HCT116 (cell line): Measurements from ENCODE around the gene TANC1. TPM values are rescaled to one million over a fixed set of nuclear protein-coding genes. Genes with fewer than 3 reads are reported as not detected.

Source experiments
- ATAC-seq: fragments of 200-7000 bp; cut with Tn5 transposase; 2 replicates; pipeline ENCODE4 v1.9.1; 2020; ENCODE audit warnings: mild to moderate bottlenecking, moderate library complexity
- BruUV-seq: library from RNA; stranded (reverse); fragments of 400-500 nt; replicated peaks from 2 replicates; lab custom pipeline; 2021; lab: Mats Ljungman, UMichigan
- CTCF ChIA-PET: fragments of 300-600 bp; sonication (Branson Sonifier 250); formaldehyde crosslinking; loops from one replicate; lab custom pipeline; 2021; ENCODE audit warnings: antibody characterized with exemption; lab: Charles Lee
- POLR2A ChIA-PET: fragments of 300-600, 350-600 bp; sonication (Branson Sonifier 250); formaldehyde crosslinking; loops from one replicate; lab custom pipeline; 2021; ENCODE audit warnings: antibody characterized with exemption; lab: Charles Lee
- RAD21 ChIA-PET, 2 experiments: fragments of 300-600 bp; sonication (Branson Sonifier 250); formaldehyde crosslinking; loops; one replicate each; lab custom pipeline; 2023; ENCODE audit warnings: low total read pairs in 2 of 2; ENCODE audit not compliant: uncharacterized antibody in 2 of 2, unreplicated experiment in 2 of 2, low non-redundant PET in 1 of 2; lab: Charles Lee
- DNase-seq: peaks from one replicate; pipeline ENCODE4 v3.0.0-alpha.2; 2010; ENCODE audit warnings: low read depth, low spot score
- H2AFZ ChIP-seq: fragments of 200-600 bp; shearing (Covaris generic), sonication (generic); 2 replicates; pipeline ENCODE4 v1.6.1; 2017; ENCODE audit warnings: low read depth, mixed run types, mixed read lengths, antibody characterized with exemption, low read length; ENCODE audit not compliant: poor library complexity, severe bottlenecking
- H3K27ac ChIP-seq: 2 replicates; pipeline ENCODE4 v1.5.1; 2012; ENCODE audit warnings: low read depth, low read length
- H3K27me3 ChIP-seq: fragments of 200-600 bp; sonication (generic); 2 replicates; pipeline ENCODE4 v1.6.1; 2016; ENCODE audit warnings: mixed run types, low read length, mixed read lengths; ENCODE audit not compliant: insufficient read depth
- H3K36me3 ChIP-seq, 2 experiments: fragments of 200-500 bp in 1 of 2; fragments of 200-600 bp in 1 of 2; sonication (Bioruptor generic) in 1 of 2; sonication (generic) in 1 of 2; 2 replicates each; pipeline versions ENCODE4 v1.5.1 to v1.6.1; 2014 to 2016; ENCODE audit warnings: low read length in 2 of 2, inconsistent platforms in 1 of 2, mixed read lengths in 1 of 2, mixed run types in 1 of 2; ENCODE audit not compliant: insufficient read depth in 2 of 2, control insufficient read depth in 1 of 2
- H3K4me1 ChIP-seq, 2 experiments: fragments of 200-600 bp in 1 of 2; sonication (generic) in 1 of 2; 2 replicates each; pipeline versions ENCODE4 v1.5.1 to v1.6.1; 2012 to 2017; ENCODE audit warnings: low read length in 2 of 2, inconsistent platforms in 1 of 2, mild to moderate bottlenecking in 1 of 2, mixed read lengths in 1 of 2, mixed run types in 1 of 2, moderate library complexity in 1 of 2; ENCODE audit not compliant: insufficient read depth in 2 of 2, control insufficient read depth in 1 of 2
- H3K4me2 ChIP-seq: fragments of 200-600 bp; sonication (generic); 2 replicates; pipeline ENCODE4 v1.6.1; 2017; ENCODE audit warnings: mixed run types, low read length, mixed read lengths
- H3K4me3 ChIP-seq, 2 experiments: fragments of 200-600 bp in 1 of 2; sonication (generic) in 1 of 2; replicated peaks in 1 of 2; 2 replicates each; pipeline ENCODE4 v1.5.1; 2011 to 2016; ENCODE audit warnings: low read length in 2 of 2, control low read depth in 1 of 2, low read depth in 1 of 2, mild to moderate bottlenecking in 1 of 2, mixed read lengths in 1 of 2, mixed run types in 1 of 2
- H3K79me2 ChIP-seq: fragments of 200-600 bp; sonication (generic); 2 replicates; pipeline ENCODE4 v1.6.1; 2017; ENCODE audit warnings: mild to moderate bottlenecking, mixed run types, low read length, moderate library complexity, mixed read lengths; ENCODE audit not compliant: insufficient read depth
- H3K9ac ChIP-seq: fragments of 200-600 bp; sonication (generic); 2 replicates; pipeline ENCODE4 v1.6.1; 2016; ENCODE audit warnings: low read length, mixed read lengths
- H3K9me2 ChIP-seq: fragments of 200-600 bp; sonication (generic), shearing (Covaris generic); 2 replicates; pipeline ENCODE4 v1.6.1; 2017; ENCODE audit warnings: mixed run types, mild to moderate bottlenecking, moderate library complexity; ENCODE audit not compliant: insufficient read depth
- H3K9me3 ChIP-seq, 2 experiments: fragments of 200-500 bp in 1 of 2; fragments of 200-600 bp in 1 of 2; sonication (Bioruptor generic) in 1 of 2; sonication (generic) in 1 of 2; 2 replicates each; pipeline ENCODE4 v1.6.1; 2014 to 2017; ENCODE audit warnings: low read length in 2 of 2, mixed read lengths in 2 of 2, inconsistent platforms in 1 of 2, low read depth in 1 of 2, mild to moderate bottlenecking in 1 of 2, mixed run types in 1 of 2, moderate library complexity in 1 of 2; ENCODE audit not compliant: control insufficient read depth in 1 of 2, insufficient read depth in 1 of 2
- H4K20me1 ChIP-seq: fragments of 200-600 bp; sonication (generic), shearing (Covaris generic); 2 replicates; pipeline ENCODE4 v1.6.1; 2017; ENCODE audit warnings: mixed run types, mild to moderate bottlenecking, moderate library complexity; ENCODE audit not compliant: insufficient read depth
- EGR1 ChIP-seq: IDR thresholded peaks from 2 replicates; pipeline ENCODE4 v1.6.1; 2012; ENCODE audit warnings: low read depth
- ELF1 ChIP-seq: IDR thresholded peaks from 2 replicates; pipeline ENCODE4 v1.6.1; 2012; ENCODE audit warnings: low read depth, borderline replicate concordance
- EZH2phosphoT487 ChIP-seq: fragments of 200-600 bp; IDR thresholded peaks from 2 replicates; pipeline ENCODE4 v1.6.1; 2018; ENCODE audit warnings: antibody characterized with exemption, borderline replicate concordance
- JUND ChIP-seq: IDR thresholded peaks from 2 replicates; pipeline ENCODE4 v1.6.1; 2012
- POLR2AphosphoS5 ChIP-seq: IDR thresholded peaks from 2 replicates; pipeline ENCODE4 v1.6.1; 2011; ENCODE audit warnings: mild to moderate bottlenecking, low read depth, low read length, moderate library complexity
- SP1 ChIP-seq: IDR thresholded peaks from 2 replicates; pipeline ENCODE4 v1.6.1; 2012; ENCODE audit warnings: low read depth
- TCF7L2 ChIP-seq: IDR thresholded peaks from 2 replicates; pipeline ENCODE4 v1.7.0; 2011; ENCODE audit warnings: borderline replicate concordance, inconsistent platforms; ENCODE audit not compliant: insufficient read depth, insufficient read length; ENCODE audit errors: extremely low read depth
- ZFX ChIP-seq: fragments of 450-650 bp; IDR thresholded peaks from 2 replicates; pipeline ENCODE4 v1.6.1; 2017
- intact Hi-C: fragments of 100-400 bp; cut with micrococcal nuclease; formaldehyde crosslinking; loops from 2 replicates; pipeline ENCODE4 v1.10.0; 2022
- total RNA-seq: library from RNA; stranded (reverse); gene quantifications from one replicate; pipeline ENCODE4 v1.2.1, GENCODE V29; 2021; ENCODE audit not compliant: unreplicated experiment
- TF ChIP-seq, protein P1 (sequence below): IDR thresholded peaks from 2 replicates; pipeline ENCODE4 v1.6.1; 2012
- TF ChIP-seq, protein P2 (sequence below): IDR thresholded peaks from 2 replicates; pipeline ENCODE4 v1.6.1; 2011; ENCODE audit warnings: mild to moderate bottlenecking, low read length, moderate library complexity; ENCODE audit not compliant: insufficient replicate concordance; ENCODE audit errors: extremely low read depth

Gene TANC1
- total RNA-seq, 1 experiment from 2014 or later = 15.1 TPM

DNA sequence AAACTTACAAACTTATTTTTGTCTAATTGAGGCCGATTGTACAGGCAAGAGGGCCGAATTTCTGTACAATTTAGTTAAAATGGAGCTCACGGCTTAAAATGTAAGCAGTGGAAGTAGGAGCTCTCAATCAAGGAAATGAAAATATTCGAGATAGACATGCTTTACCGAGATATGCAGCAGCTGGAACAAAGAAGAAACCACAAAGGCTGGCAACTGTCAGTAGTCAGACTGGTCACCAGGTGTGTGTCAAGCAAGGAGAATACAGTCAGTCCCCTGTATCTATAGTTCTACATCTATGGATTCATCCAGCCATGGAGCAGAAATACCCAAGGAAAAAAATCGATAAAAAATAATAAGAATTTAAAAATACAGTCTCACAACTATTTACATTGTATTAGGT lies 195.5 kb downstream of the TANC1 start:
- Histone ChIP-seq H3K4me1 (no peaks in the 10 kb centered on the region), H4K20me1 (no peaks in the 10 kb centered on the region)
- BruUV-seq = no TSS peak
- no peak for DNase-seq
- TF ChIP-seq, protein P1, sequence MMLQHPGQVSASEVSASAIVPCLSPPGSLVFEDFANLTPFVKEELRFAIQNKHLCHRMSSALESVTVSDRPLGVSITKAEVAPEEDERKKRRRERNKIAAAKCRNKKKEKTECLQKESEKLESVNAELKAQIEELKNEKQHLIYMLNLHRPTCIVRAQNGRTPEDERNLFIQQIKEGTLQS = no peak
- no peak for TF ChIP-seq ELF1
- TF ChIP-seq EZH2phosphoT487 = no peak
- TF ChIP-seq POLR2AphosphoS5 = no peak
- no peak for TF ChIP-seq EGR1
- no peak for TF ChIP-seq ZFX
- TF ChIP-seq, protein P2, sequence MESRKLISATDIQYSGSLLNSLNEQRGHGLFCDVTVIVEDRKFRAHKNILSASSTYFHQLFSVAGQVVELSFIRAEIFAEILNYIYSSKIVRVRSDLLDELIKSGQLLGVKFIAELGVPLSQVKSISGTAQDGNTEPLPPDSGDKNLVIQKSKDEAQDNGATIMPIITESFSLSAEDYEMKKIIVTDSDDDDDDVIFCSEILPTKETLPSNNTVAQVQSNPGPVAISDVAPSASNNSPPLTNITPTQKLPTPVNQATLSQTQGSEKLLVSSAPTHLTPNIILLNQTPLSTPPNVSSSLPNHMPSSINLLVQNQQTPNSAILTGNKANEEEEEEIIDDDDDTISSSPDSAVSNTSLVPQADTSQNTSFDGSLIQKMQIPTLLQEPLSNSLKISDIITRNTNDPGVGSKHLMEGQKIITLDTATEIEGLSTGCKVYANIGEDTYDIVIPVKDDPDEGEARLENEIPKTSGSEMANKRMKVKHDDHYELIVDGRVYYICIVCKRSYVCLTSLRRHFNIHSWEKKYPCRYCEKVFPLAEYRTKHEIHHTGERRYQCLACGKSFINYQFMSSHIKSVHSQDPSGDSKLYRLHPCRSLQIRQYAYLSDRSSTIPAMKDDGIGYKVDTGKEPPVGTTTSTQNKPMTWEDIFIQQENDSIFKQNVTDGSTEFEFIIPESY = no peak
- TF ChIP-seq JUND = no peak
- TF ChIP-seq TCF7L2 = no peak
- no peak for TF ChIP-seq SP1
- TF ChIP-seq, all 23 proteins: peak for 0
- H3K27me3 ChIP-seq = no peaks in the 10 kb centered on the region
- H3K4me2 ChIP-seq = no peak overlapping the region
- H3K9ac ChIP-seq = no peak overlapping the region
- H3K79me2 ChIP-seq = no peaks in the 10 kb centered on the region
- H3K9me2 ChIP-seq = no peaks in the 10 kb centered on the region
- H3K9me3 ChIP-seq = no peaks in the 10 kb centered on the region
- intact Hi-C loops = no loop called here
- ATAC-seq = no peak
- H3K4me3 ChIP-seq = no peak overlapping the region
- no peaks in the 10 kb centered on the region for H3K36me3 ChIP-seq
- RAD21 ChIA-PET = no interaction called here
- CTCF ChIA-PET = no interaction called here
- H2AFZ ChIP-seq = no peak overlapping the region
- POLR2A ChIA-PET = no interaction called here
- no peak overlapping the region for H3K27ac ChIP-seq
